Esophagus (tissue), 2 donors: ENCODE results near the gene CBLL1. TPM values are rescaled to one million over a fixed set of nuclear protein-coding genes. Genes with fewer than 3 reads are reported as not detected.

ENCODE experiments used
- H3K27ac ChIP-seq, 2 donors: one replicate each; pipeline ENCODE4 v1.5.1; 2013; ENCODE audit warnings: low read depth in 2 of 2, mild to moderate bottlenecking in 2 of 2, inconsistent platforms in 1 of 2, low read length in 1 of 2, moderate library complexity in 1 of 2
- H3K27me3 ChIP-seq, 2 donors: one replicate each; pipeline ENCODE4 v1.6.1; 2013; ENCODE audit warnings: low read length in 2 of 2, control low read depth in 1 of 2, mild to moderate bottlenecking in 1 of 2; ENCODE audit not compliant: insufficient read depth in 2 of 2, control insufficient read depth in 1 of 2
- H3K36me3 ChIP-seq, 2 donors: one replicate each; pipeline ENCODE4 v1.6.1; 2013; ENCODE audit warnings: low read length in 1 of 2; ENCODE audit not compliant: control insufficient read depth in 2 of 2, insufficient read depth in 2 of 2
- H3K4me1 ChIP-seq, 2 donors: one replicate each; pipeline ENCODE4 v1.6.1; 2013; ENCODE audit warnings: low read length in 1 of 2; ENCODE audit not compliant: control insufficient read depth in 2 of 2, insufficient read depth in 2 of 2
- H3K4me3 ChIP-seq, 2 donors: one replicate each; pipeline ENCODE4 v1.5.1; 2013; ENCODE audit warnings: low read length in 2 of 2, mild to moderate bottlenecking in 2 of 2, low read depth in 1 of 2, moderate library complexity in 1 of 2
- H3K9me3 ChIP-seq, 2 donors: one replicate each; pipeline ENCODE4 v1.6.1; 2013; ENCODE audit warnings: mild to moderate bottlenecking in 2 of 2, low read depth in 1 of 2, low read length in 1 of 2, moderate library complexity in 1 of 2; ENCODE audit not compliant: control insufficient read depth in 2 of 2, insufficient read depth in 1 of 2
- WGBS, 2 donors: extraction: QIAGEN DNeasy Blood & Tissue Kit; methylation state at CpG; one replicate each; pipeline ENCODE4 v1.1.7; 2013; 5-methylcytosine and 5-hydroxymethylcytosine counted together
- polyA plus RNA-seq, 2 donors: library from polyadenylated mRNA; stranded (reverse); fragments of 200-250 nt; gene quantifications; one replicate each; pipeline ENCODE4 v1.2.3, GENCODE V29; 2013
- donor health status: healthy with polysubstance abuse.
- donor health status: Bipolar disorder and iron deficiency.

Gene CBLL1
- polyA plus RNA-seq, 2 donors: 4.2 to 6.5 TPM

- Histone ChIP-seq H3K9me3 (no peaks in the 10 kb centered on the region), H3K4me3 (no peak overlapping the region), H3K4me1 (no peaks in the 10 kb centered on the region), H3K36me3 (no peaks in the 10 kb centered on the region), H3K27me3 (no peaks in the 10 kb centered on the region), H3K27ac (no peak overlapping the region)
These were observed 15.7 kb upstream of the CBLL1 start for GRCh38 chr7:107728276-107728675.

GRCh38 chr7:107742678-107743566 lies 1.0 kb upstream of the CBLL1 start:
- Histone ChIP-seq H3K36me3 (no peaks in the 10 kb centered on the region), H3K4me3 (peak overlapping the region; percentile 96 to 100), H3K27me3 (no peaks in the 10 kb centered on the region), H3K4me1 (no peaks in the 10 kb centered on the region), H3K9me3 (no peaks in the 10 kb centered on the region), H3K27ac (peak overlapping the region; percentile 98 to 99)
- 16% methylated on average over 29 of the region's 29 CpGs for WGBS, 2 donors

GRCh38 chr7:107744345-107744750 lies 406 bp downstream of the CBLL1 start:
- Histone ChIP-seq H3K4me3 (peak overlapping the region; percentile 96 to 100), H3K4me1 (no peaks in the 10 kb centered on the region), H3K36me3 (peaks cover 0 to 2% of the 10 kb centered on the region in 2 donors), H3K9me3 (no peaks in the 10 kb centered on the region), H3K27ac (peak overlapping the region; percentile 98 to 99), H3K27me3 (no peaks in the 10 kb centered on the region)
- 0 to 1% methylated on average over 22 of the region's 22 CpGs for WGBS, 2 donors

DNA sequence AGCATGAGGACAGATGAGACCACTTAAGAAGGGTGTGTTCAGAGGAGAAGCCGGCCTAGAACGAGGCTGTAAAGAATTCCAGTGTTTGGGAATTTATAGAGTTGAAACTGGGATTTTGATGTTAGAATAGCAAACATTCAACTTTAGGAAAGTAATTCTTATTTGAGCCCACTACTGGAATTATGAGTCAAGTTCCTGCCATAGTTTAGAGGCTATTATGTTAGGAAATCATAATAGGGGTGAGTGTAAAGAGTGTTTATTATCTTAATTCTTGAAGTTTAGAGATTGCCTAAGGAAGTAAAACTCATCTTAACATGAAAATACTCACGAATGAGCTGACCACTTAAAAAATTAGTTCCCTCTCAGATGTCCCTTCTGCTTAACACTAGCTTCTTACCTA lies 2.1 kb downstream of the CBLL1 start:
- Histone ChIP-seq H3K36me3 (peaks cover under 1 to 2% of the 10 kb centered on the region in 2 donors), H3K27me3 (no peaks in the 10 kb centered on the region), H3K9me3 (no peaks in the 10 kb centered on the region), H3K4me3 (no peak overlapping the region), H3K4me1 (no peaks in the 10 kb centered on the region), H3K27ac (no peak overlapping the region)
- WGBS, 2 donors: 60 to 66% methylated on average over 3 of the region's 3 CpGs

GRCh38 chr7:107751113-107751512 lies 7.2 kb downstream of the CBLL1 start:
- Histone ChIP-seq H3K36me3 (peaks cover 2 to 5% of the 10 kb centered on the region in 2 donors), H3K4me1 (no peaks in the 10 kb centered on the region), H3K27me3 (no peaks in the 10 kb centered on the region), H3K4me3 (no peak overlapping the region), H3K9me3 (no peaks in the 10 kb centered on the region), H3K27ac (no peak overlapping the region)
- 94 to 98% methylated on average over 7 of the region's 7 CpGs for WGBS, 2 donors

DNA sequence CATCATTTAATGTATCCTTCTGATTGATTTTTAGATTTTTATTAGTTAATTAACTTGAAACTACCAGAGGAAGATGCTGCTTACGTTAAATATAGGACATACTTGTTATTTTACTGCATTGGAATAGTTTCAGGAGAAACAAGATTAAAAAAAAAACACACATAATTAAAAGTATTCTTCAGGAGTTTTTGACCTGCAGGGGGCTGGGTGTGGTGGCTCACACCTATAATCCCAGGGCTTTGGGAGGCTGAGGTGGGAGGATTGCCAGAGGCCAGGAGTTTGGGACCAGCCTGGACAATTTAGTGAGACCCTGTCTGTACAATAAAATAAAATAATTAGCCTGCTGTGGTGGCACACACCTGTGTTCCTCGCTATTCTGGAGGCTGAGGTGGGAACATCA lies 10.7 kb downstream of the CBLL1 start:
- peaks cover 10 to 15% of the 10 kb centered on the region in 2 donors for H3K36me3 ChIP-seq
- 97% methylated on average over 2 of the region's 2 CpGs for WGBS, 2 donors
- H3K9me3 ChIP-seq: no peaks in the 10 kb centered on the region
- no peaks in the 10 kb centered on the region for H3K27me3 ChIP-seq
- H3K27ac ChIP-seq: no peak overlapping the region
- H3K4me3 ChIP-seq: no peak overlapping the region
- H3K4me1 ChIP-seq: no peaks in the 10 kb centered on the region

GRCh38 chr7:107758667-107759066 lies 14.7 kb downstream of the CBLL1 start:
- Histone ChIP-seq H3K27me3 (no peaks in the 10 kb centered on the region), H3K4me3 (no peak overlapping the region), H3K36me3 (peaks cover 10% of the 10 kb centered on the region in 2 donors), H3K9me3 (no peaks in the 10 kb centered on the region), H3K27ac (no peak overlapping the region), H3K4me1 (no peaks in the 10 kb centered on the region)
- 91 to 100% methylated on average over 1 of the region's 1 CpG for WGBS, 2 donors

GRCh38 chr7:107767391-107767790 lies 23.4 kb downstream of the CBLL1 start:
- WGBS, 2 donors: 93 to 95% methylated on average over 2 of the region's 2 CpGs
- Histone ChIP-seq H3K9me3 (no peaks in the 10 kb centered on the region), H3K4me1 (no peaks in the 10 kb centered on the region), H3K27me3 (no peaks in the 10 kb centered on the region), H3K36me3 (no peaks in the 10 kb centered on the region), H3K27ac (no peak overlapping the region), H3K4me3 (no peak overlapping the region)

DNA sequence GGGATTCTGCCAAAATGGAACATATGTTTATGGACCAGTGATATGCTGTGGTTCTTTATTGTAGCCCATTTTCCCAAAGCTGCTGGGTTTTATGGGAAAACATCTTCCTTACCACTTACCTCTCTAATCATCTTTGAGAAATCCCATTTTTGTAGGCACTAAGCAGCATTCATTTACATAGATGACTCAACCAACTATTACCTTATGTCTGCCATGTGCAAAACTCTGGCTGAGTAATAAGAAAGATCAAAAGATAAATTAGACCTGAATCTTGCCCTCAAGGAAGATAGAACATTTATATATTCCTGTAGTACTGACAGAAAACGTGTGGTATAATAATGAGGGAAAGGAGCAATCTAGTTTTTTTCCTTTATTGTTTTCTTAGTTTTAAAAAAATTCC lies 24.3 kb downstream of the CBLL1 start:
- Histone ChIP-seq H3K27ac (no peak overlapping the region), H3K4me1 (no peaks in the 10 kb centered on the region), H3K36me3 (no peaks in the 10 kb centered on the region), H3K27me3 (no peaks in the 10 kb centered on the region), H3K4me3 (no peak overlapping the region), H3K9me3 (no peaks in the 10 kb centered on the region)
- WGBS, 2 donors: 47% methylated on average over 1 of the region's 1 CpG

- Histone ChIP-seq H3K27me3 (no peaks in the 10 kb centered on the region), H3K9me3 (no peaks in the 10 kb centered on the region), H3K27ac (no peak overlapping the region), H3K4me1 (no peaks in the 10 kb centered on the region), H3K4me3 (no peak overlapping the region), H3K36me3 (no peaks in the 10 kb centered on the region)
- 51% methylated on average over 2 of the region's 2 CpGs for WGBS, 2 donors
These were observed 29.1 kb downstream of the CBLL1 start for GRCh38 chr7:107773027-107773426.
